Activated T-cell treated with anti-CD3 and anti-CD28 coated beads for 4 hours (primary cell): ENCODE results near the gene KREMEN1.

ENCODE experiments used
- DNase-seq: peaks from one replicate; pipeline ENCODE4 v3.0.0-alpha.2; 2020

KREMEN1 gene

GRCh38 chr22:29136782-29137700 lies 64.2 kb downstream of the KREMEN1 start:
- DNase-seq = no peak

DNA sequence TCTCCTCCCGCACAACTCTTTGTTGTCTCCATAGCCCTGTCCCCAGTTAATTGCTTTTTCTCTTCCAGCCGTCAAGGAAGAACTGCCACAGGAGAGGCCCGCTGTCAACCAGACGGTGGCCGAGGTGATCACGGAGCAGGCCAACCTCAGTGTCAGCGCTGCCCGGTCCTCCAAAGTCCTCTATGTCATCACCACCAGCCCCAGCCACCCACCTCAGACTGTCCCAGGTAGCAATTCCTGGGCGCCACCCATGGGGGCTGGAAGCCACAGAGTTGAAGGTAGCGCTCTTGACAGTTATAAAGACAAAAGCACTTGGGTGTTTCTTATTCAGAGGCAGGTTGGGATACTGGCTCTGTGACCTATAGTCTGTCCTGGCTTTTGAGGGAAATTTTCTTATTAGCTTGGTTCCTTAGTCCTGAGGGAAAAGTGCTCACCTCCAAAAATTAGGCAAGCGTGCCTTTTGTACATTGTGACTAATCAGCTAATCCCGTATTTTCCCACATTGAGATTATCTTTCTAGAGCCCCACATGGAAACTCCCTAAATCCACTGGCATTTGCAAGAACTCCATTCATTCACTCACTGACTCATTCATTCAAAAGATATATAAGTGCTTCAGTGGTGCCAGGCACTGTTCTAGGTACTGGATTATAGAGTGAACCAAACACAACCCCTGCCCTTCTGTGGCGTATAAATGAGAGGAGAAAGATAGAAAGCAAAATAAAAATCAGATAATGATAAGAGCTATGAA lies 65.9 kb downstream of the KREMEN1 start:
- DNase-seq = no peak

- no peak for DNase-seq
Measured at GRCh38 chr22:29139965-29140782, 67.3 kb downstream of the KREMEN1 start.

- DNase-seq = no peak
Measured at GRCh38 chr22:29141078-29141688, 68.3 kb downstream of the KREMEN1 start.

DNA sequence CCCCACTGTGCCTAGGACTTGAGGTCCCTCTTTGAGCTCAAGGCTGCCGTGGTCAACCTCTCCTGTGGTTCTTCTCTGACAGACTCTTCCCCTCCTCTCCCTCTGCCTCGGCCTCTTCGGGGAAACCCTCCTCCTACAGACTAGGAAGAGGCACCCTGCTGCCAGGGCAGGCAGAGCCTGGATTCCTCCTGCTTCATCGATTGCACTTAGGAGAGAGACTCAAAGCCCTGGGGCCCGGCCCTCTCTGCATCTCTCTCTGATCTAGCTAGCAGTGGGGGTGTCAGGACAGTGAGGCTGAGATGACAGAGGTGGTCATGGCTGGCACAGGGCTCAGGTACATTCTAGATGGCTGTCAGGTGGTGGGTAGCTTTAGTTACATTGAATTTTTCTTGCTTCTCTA lies 69.3 kb downstream of the KREMEN1 start:
- DNase-seq = no peak

- DNase-seq = no peak
Measured at GRCh38 chr22:29143941-29144785, 71.3 kb downstream of the KREMEN1 start.

DNA sequence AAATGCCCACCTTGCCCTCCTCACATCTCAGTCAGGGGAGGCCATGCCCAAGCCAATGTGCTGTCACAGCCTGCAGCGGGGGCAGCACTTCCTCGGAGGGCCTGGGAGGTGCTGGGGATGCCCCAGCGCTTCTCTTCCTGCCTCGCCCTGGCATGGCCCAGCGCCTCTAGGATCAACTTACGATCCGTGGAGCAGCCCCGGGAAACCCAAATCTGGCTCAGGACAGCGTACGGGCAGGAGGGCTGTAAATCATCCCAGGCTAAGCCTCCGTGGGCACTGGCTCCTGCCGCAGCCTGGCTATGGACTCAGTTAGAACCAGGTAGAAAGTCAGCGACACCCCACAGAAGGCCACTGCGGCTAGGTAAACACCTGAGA lies 71.9 kb downstream of the KREMEN1 start:
- DNase-seq = no peak

- no peak for DNase-seq
Measured at GRCh38 chr22:29145321-29146072, 72.7 kb downstream of the KREMEN1 start.

DNA sequence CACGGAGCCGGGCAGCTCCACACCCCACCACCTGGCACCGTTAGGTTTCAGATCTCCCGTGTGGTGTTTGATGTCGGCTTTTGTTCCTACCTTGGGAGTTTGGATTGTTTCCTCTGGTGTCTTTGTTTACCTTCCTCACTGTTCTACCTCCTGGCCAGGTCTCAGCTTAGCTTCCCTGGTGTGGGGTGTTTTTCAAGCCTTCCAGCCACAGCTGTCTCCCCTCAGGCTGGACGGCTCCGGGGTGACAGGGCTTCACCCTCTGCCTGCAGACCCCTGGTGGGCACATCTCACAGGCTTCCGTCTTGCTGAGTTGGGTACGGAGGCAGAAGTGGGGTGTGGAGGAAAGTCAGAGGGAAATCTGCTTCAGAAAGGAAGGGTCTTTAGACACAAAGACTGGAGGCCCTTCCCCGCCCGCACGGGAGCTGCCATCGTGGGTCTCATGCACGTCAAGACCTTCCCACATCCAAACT lies 73.3 kb downstream of the KREMEN1 start:
- no peak for DNase-seq

GRCh38 chr22:29146771-29147170 lies 73.9 kb downstream of the KREMEN1 start:
- no peak for DNase-seq

GRCh38 chr22:29147331-29147899 lies 74.6 kb downstream of the KREMEN1 start:
- DNase-seq = no peak

DNA sequence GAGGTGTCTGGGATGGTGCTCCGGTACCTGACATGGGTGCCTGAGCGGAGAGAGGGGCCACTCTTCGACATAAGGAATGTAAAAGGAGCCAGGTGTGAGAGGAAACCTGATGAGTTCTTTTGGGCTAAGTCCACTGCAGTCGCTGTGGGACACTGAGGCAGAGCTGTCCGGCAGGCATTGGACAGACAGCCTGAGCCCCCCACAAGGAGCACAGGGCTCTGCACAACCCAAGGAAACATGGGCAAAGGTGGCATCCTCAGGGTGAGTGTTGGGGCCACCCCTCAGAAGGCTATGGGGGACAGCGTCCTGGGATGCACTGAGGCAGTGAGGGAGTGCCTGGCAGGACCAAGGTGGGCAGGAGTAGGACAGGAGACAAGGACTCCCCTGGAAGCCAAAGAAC lies 75.2 kb downstream of the KREMEN1 start:
- DNase-seq = no peak

DNA sequence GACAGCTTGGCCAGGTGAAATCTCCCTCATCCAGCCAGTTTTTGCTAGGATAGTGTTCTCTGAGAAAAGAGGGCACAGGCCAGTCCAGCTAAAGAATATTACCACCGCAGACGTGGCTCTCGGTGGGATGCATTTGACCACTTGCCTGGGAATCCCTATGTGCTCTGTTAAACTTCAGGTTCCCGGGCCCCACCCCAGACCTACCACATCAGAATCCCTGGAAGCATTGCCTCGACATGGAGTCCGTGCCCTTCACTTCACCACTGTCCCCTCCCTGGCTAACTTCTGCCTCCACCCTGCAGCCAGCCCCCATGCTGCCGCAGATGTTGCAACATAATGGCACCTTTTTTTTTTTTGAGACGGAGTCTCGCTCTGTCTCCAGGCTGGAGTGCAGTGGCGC lies 76.0 kb downstream of the KREMEN1 start:
- DNase-seq = no peak

- no peak for DNase-seq
Measured at GRCh38 chr22:29149841-29150555, 77.2 kb downstream of the KREMEN1 start.

DNA sequence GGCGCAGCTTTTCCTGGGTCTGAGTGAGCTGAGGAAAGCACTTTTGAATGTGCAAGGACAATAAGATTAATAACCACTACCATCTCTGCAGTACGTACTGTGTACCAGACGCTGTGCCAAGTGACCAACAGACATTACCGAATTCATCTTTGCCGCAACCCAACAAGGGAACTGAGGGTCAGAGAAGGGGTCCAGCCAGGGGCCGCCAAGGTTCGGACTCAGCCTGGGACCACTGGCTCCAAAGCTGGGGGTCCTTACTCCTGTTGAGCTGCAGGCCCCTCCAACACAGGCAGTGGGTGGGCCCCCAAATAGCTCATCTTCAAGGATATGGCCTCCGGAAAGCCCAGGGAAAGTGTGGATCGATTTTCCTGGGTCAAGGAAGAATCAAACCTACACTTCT lies 77.9 kb downstream of the KREMEN1 start:
- no peak for DNase-seq

DNA sequence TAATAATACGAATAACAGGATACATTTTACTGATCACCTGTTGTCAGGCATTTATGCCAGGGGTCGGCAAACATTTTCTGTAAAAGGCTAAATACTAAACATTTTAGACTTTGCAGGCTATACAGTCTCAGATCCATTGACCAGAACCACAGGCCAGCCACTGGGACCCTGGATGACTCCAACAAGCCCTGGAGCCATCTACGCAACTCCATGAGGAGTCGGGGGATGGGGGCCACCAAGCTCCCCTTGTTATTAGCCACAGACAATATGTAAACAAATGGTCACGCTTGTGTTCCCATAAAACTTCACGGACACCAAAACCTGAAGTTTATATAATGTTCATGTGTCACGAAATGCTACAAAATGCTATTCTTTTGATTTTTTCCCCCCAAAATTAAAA lies 78.5 kb downstream of the KREMEN1 start:
- no peak for DNase-seq

DNA sequence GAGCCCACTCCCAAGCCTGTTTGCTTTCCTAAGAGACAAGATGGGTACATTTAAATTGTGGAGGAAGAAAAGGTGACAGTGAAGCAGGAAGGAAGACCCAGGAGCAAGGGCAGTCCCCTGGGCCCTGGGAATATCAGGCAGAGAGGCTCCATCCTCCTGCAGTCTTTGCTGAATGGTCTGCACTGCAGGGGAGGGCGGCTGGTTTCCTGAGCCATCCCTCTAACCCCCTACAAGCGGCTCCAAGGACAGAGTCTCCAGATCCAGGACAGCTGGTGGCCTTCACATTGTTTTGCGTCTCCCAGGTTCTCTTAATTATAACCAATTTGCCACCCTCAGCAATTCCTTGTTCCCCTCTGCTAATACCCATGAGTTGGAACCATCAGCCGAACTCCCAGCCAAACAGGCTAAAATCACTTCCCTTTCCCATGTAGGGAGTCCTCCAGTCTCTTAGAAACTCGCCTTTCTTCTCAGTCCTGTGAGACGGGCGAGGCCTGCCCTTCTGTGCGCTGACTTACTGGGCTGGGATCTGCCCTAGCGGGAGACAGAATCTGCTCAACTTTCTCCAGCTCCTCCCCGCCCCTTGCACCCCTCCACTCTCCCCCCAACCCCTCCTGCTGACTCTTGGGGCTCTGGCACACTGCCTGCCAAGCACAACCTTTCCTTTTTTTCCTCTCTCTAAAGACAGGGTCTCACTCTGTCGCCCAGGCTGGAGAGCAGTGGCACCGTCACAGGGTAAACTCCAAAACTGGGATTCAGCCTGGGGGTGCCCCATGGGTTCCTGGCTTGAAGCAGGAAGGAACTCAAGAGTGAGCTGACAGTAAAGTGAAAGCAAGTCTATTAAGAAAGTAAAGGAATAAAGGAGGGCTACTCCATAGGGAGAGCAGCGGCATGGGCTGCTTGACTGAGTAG lies 79.5 kb downstream of the KREMEN1 start:
- no peak for DNase-seq

GRCh38 chr22:29152954-29153719 lies 80.3 kb downstream of the KREMEN1 start:
- DNase-seq = no peak
